ENCODE measurements around the gene OR13F1.

DNA sequence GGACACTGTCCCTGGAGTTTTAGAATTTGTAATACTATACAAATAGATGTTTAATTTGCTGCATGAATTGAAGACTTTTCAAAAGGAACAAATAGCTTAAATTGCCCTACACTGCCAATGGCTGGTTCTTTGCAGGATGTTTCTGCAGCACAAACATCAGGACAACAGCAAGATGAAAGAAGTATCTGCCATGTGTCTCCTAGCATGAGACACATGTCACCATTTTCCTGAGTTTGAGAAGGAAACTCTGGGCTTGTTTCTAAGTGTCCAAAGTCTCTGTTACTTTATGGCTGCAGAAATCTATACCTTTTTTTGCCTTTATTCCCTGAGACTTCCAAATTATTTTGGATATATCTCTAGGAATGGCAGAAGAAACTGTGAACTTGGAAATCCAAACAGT, 623 bp upstream of the OR13F1 start:
- TF ChIP-seq, protein P1, sequence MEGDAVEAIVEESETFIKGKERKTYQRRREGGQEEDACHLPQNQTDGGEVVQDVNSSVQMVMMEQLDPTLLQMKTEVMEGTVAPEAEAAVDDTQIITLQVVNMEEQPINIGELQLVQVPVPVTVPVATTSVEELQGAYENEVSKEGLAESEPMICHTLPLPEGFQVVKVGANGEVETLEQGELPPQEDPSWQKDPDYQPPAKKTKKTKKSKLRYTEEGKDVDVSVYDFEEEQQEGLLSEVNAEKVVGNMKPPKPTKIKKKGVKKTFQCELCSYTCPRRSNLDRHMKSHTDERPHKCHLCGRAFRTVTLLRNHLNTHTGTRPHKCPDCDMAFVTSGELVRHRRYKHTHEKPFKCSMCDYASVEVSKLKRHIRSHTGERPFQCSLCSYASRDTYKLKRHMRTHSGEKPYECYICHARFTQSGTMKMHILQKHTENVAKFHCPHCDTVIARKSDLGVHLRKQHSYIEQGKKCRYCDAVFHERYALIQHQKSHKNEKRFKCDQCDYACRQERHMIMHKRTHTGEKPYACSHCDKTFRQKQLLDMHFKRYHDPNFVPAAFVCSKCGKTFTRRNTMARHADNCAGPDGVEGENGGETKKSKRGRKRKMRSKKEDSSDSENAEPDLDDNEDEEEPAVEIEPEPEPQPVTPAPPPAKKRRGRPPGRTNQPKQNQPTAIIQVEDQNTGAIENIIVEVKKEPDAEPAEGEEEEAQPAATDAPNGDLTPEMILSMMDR (IDR thresholded peaks at IDR 0.05), result no peak
- TF ChIP-seq POLR2A (IDR thresholded peaks at IDR 0.05), result no peak
